ENCODE data around the gene RAB40A.

- no peak for TF ChIP-seq EP300 (IDR thresholded peaks at IDR 0.05; ENCODE audit: borderline replicate concordance)
- no peak for TF ChIP-seq NFIC (IDR thresholded peaks at IDR 0.05)
- no peak for TF ChIP-seq EGR1 (IDR thresholded peaks at IDR 0.05)
- TF ChIP-seq REST (IDR thresholded peaks at IDR 0.05; ENCODE audit: low read depth), result no peak
- no peak for TF ChIP-seq FOXM1 (IDR thresholded peaks at IDR 0.05; ENCODE audit: borderline replicate concordance, low read depth)
- TF ChIP-seq CREB1 (IDR thresholded peaks at IDR 0.05; ENCODE audit: low read depth), result no peak
- TF ChIP-seq MAX (IDR thresholded peaks at IDR 0.05), result no peak
- TF ChIP-seq USF1 (IDR thresholded peaks at IDR 0.05), result no peak
- TF ChIP-seq TAF1 (IDR thresholded peaks at IDR 0.05; ENCODE audit: low read depth), result no peak
- TF ChIP-seq YY1 (IDR thresholded peaks at IDR 0.05; ENCODE audit: low read depth), result no peak
Observed at GRCh38 chrX:103539695-103540094, 20.4 kb upstream of the RAB40A start.
